T-helper 17 cell (primary cell): ENCODE measurements around the gene SLC15A5. TPM values are rescaled to one million over a fixed set of nuclear protein-coding genes. Genes with fewer than 3 reads are reported as not detected.

Source experiments
- ATAC-seq: fragments of 150-1000 bp; cut with Tn5 transposase; 2 replicates; pipeline ENCODE4 v1.10.0; 2021; ENCODE audit warnings: mild to moderate bottlenecking, moderate library complexity
- DNase-seq, 3 donors: peaks; one replicate each; pipeline versions ENCODE4 v3.0.0 to v3.0.0-alpha.2; 2020 to 2021
- H3K9me3 ChIP-seq: one replicate; pipeline ENCODE4 v1.7.0; 2013; ENCODE audit warnings: low read length, mild to moderate bottlenecking; ENCODE audit not compliant: control insufficient read depth, poor library complexity, severe bottlenecking
- H3K27ac Mint-ChIP-seq: one replicate; pipeline ENCODE4 v1.8.0; 2022; ENCODE audit warnings: mild to moderate bottlenecking, moderate library complexity, mixed read lengths
- H3K27me3 Mint-ChIP-seq: one replicate; pipeline ENCODE4 v1.8.0; 2022; ENCODE audit warnings: mixed read lengths
- H3K36me3 Mint-ChIP-seq: one replicate; pipeline ENCODE4 v1.8.0; 2022; ENCODE audit warnings: low read depth, mixed read lengths
- H3K4me1 Mint-ChIP-seq: one replicate; pipeline ENCODE4 v1.8.0; 2022; ENCODE audit warnings: mild to moderate bottlenecking, mixed read lengths
- H3K4me3 Mint-ChIP-seq: one replicate; pipeline ENCODE4 v1.8.0; 2022; ENCODE audit warnings: mild to moderate bottlenecking, moderate library complexity, mixed read lengths
- total RNA-seq, 4 donors: library from RNA in 2 of 4; stranded (reverse) in 2 of 4; gene quantifications; one replicate each; pipeline ENCODE4 v1.2.3 and lab custom pipeline; 2022 to 2026

SLC15A5 gene
- total RNA-seq (not detected), total RNA-seq (lab: John Stamatoyannopoulos, UW) (0 reads per million in 2 donors)

- Mint-ChIP-seq H3K36me3 (no peaks in the 10 kb centered on the region), H3K27me3 (no peaks in the 10 kb centered on the region), H3K4me1 (no peaks in the 10 kb centered on the region), H3K27ac (no peak within 1 kb of the TSS), H3K4me3 (no peak within 1 kb of the TSS)
- ATAC-seq, result no peak
- no peaks in the 10 kb centered on the region for H3K9me3 ChIP-seq
- DNase-seq, result no peak
These were observed at the start of gene SLC15A5 for GRCh38 chr12:16277585-16277984. Gene SLC15A5 (minus strand): TSS chr12:16277685. CDS start chr12:16277685, 0 bp downstream.

GRCh38 chr12:16325426-16325825, 47.9 kb upstream of the SLC15A5 start:
- no peak overlapping the region for H3K27ac Mint-ChIP-seq
- no peaks in the 10 kb centered on the region for H3K27me3 Mint-ChIP-seq
- H3K36me3 Mint-ChIP-seq, result no peaks in the 10 kb centered on the region
- peaks cover 4% of the 10 kb centered on the region for H3K9me3 ChIP-seq
- H3K4me3 Mint-ChIP-seq, result no peak overlapping the region
- ATAC-seq (no peak), DNase-seq (no peak)
- no peaks in the 10 kb centered on the region for H3K4me1 Mint-ChIP-seq

GRCh38 chr12:16324772-16325171, 47.3 kb upstream of the SLC15A5 start:
- Mint-ChIP-seq H3K27ac (no peak overlapping the region), H3K27me3 (no peaks in the 10 kb centered on the region), H3K4me1 (no peaks in the 10 kb centered on the region), H3K36me3 (no peaks in the 10 kb centered on the region), H3K4me3 (no peak overlapping the region)
- no peak for ATAC-seq
- no peak for DNase-seq
- H3K9me3 ChIP-seq, result peaks cover 4% of the 10 kb centered on the region

GRCh38 chr12:16324272-16324671, 46.8 kb upstream of the SLC15A5 start:
- H3K4me1 Mint-ChIP-seq, result no peaks in the 10 kb centered on the region
- no peak for DNase-seq
- no peaks in the 10 kb centered on the region for H3K36me3 Mint-ChIP-seq
- H3K9me3 ChIP-seq, result peaks cover 4% of the 10 kb centered on the region
- H3K27me3 Mint-ChIP-seq, result no peaks in the 10 kb centered on the region
- H3K4me3 Mint-ChIP-seq, result no peak overlapping the region
- no peak overlapping the region for H3K27ac Mint-ChIP-seq
- ATAC-seq, result no peak

GRCh38 chr12:16323638-16324037, 46.2 kb upstream of the SLC15A5 start:
- no peak overlapping the region for H3K4me3 Mint-ChIP-seq
- H3K27ac Mint-ChIP-seq, result no peak overlapping the region
- DNase-seq (no peak), ATAC-seq (no peak)
- H3K36me3 Mint-ChIP-seq, result no peaks in the 10 kb centered on the region
- no peaks in the 10 kb centered on the region for H3K4me1 Mint-ChIP-seq
- no peaks in the 10 kb centered on the region for H3K27me3 Mint-ChIP-seq
- H3K9me3 ChIP-seq, result peaks cover 4% of the 10 kb centered on the region

GRCh38 chr12:16323010-16323409, 45.5 kb upstream of the SLC15A5 start:
- ATAC-seq, result no peak
- no peak overlapping the region for H3K27ac Mint-ChIP-seq
- no peaks in the 10 kb centered on the region for H3K27me3 Mint-ChIP-seq
- H3K4me1 Mint-ChIP-seq, result no peaks in the 10 kb centered on the region
- no peaks in the 10 kb centered on the region for H3K36me3 Mint-ChIP-seq
- H3K4me3 Mint-ChIP-seq, result no peak overlapping the region
- no peak for DNase-seq
- peaks cover 4% of the 10 kb centered on the region for H3K9me3 ChIP-seq

- H3K4me3 Mint-ChIP-seq, result no peak overlapping the region
- ATAC-seq, result no peak
These were observed 33.4 kb upstream of the SLC15A5 start for GRCh38 chr12:16310934-16311333.

GRCh38 chr12:16307856-16308475, 30.5 kb upstream of the SLC15A5 start:
- no peak for DNase-seq
- H3K27me3 Mint-ChIP-seq, result no peaks in the 10 kb centered on the region
- H3K27ac Mint-ChIP-seq, result no peak overlapping the region
- no peaks in the 10 kb centered on the region for H3K9me3 ChIP-seq
- no peak overlapping the region for H3K4me3 Mint-ChIP-seq
- no peak for ATAC-seq
- H3K4me1 Mint-ChIP-seq, result no peaks in the 10 kb centered on the region
- no peaks in the 10 kb centered on the region for H3K36me3 Mint-ChIP-seq

More at GRCh38 chr12:16310934-16311333, 33.4 kb upstream of the SLC15A5 start:
- DNase-seq, result no peak
- no peaks in the 10 kb centered on the region for H3K9me3 ChIP-seq
- Mint-ChIP-seq H3K4me1 (no peaks in the 10 kb centered on the region), H3K27me3 (no peaks in the 10 kb centered on the region), H3K27ac (no peak overlapping the region), H3K36me3 (no peaks in the 10 kb centered on the region)

- no peaks in the 10 kb centered on the region for H3K27me3 Mint-ChIP-seq
- H3K36me3 Mint-ChIP-seq, result no peaks in the 10 kb centered on the region
These were observed 26.5 kb upstream of the SLC15A5 start for GRCh38 chr12:16303939-16304338.

GRCh38 chr12:16300736-16301135, 23.3 kb upstream of the SLC15A5 start:
- H3K4me1 Mint-ChIP-seq, result no peaks in the 10 kb centered on the region
- DNase-seq, result no peak
- no peaks in the 10 kb centered on the region for H3K9me3 ChIP-seq
- no peaks in the 10 kb centered on the region for H3K36me3 Mint-ChIP-seq
- H3K27ac Mint-ChIP-seq, result no peak overlapping the region
- no peaks in the 10 kb centered on the region for H3K27me3 Mint-ChIP-seq
- H3K4me3 Mint-ChIP-seq, result no peak overlapping the region
- ATAC-seq, result no peak

More at GRCh38 chr12:16303939-16304338, 26.5 kb upstream of the SLC15A5 start:
- H3K9me3 ChIP-seq, result no peaks in the 10 kb centered on the region
- H3K27ac Mint-ChIP-seq, result no peak overlapping the region
- DNase-seq (no peak), ATAC-seq (no peak)
- H3K4me1 Mint-ChIP-seq, result no peaks in the 10 kb centered on the region
- H3K4me3 Mint-ChIP-seq, result no peak overlapping the region

GRCh38 chr12:16300122-16300521, 22.6 kb upstream of the SLC15A5 start:
- H3K9me3 ChIP-seq, result no peaks in the 10 kb centered on the region
- no peaks in the 10 kb centered on the region for H3K36me3 Mint-ChIP-seq
- H3K4me3 Mint-ChIP-seq, result no peak overlapping the region
- no peak overlapping the region for H3K27ac Mint-ChIP-seq
- DNase-seq (no peak), ATAC-seq (no peak)
- H3K27me3 Mint-ChIP-seq, result no peaks in the 10 kb centered on the region
- H3K4me1 Mint-ChIP-seq, result no peaks in the 10 kb centered on the region

- H3K4me1 Mint-ChIP-seq, result no peaks in the 10 kb centered on the region
- H3K36me3 Mint-ChIP-seq, result no peaks in the 10 kb centered on the region
- DNase-seq, result no peak
- ATAC-seq, result no peak
- H3K9me3 ChIP-seq, result no peaks in the 10 kb centered on the region
- no peaks in the 10 kb centered on the region for H3K27me3 Mint-ChIP-seq
- H3K4me3 Mint-ChIP-seq, result no peak overlapping the region
- H3K27ac Mint-ChIP-seq, result no peak overlapping the region
These were observed 21.9 kb upstream of the SLC15A5 start for GRCh38 chr12:16299403-16299802.

GRCh38 chr12:16297521-16297920, 20.0 kb upstream of the SLC15A5 start:
- no peak overlapping the region for H3K4me3 Mint-ChIP-seq

GRCh38 chr12:16294376-16294956, 17.0 kb upstream of the SLC15A5 start:
- ATAC-seq (no peak), DNase-seq (no peak)
- H3K9me3 ChIP-seq, result no peaks in the 10 kb centered on the region
- no peaks in the 10 kb centered on the region for H3K4me1 Mint-ChIP-seq
- H3K36me3 Mint-ChIP-seq, result no peaks in the 10 kb centered on the region
- H3K27me3 Mint-ChIP-seq, result no peaks in the 10 kb centered on the region
- H3K4me3 Mint-ChIP-seq, result no peak overlapping the region
- no peak overlapping the region for H3K27ac Mint-ChIP-seq

More at GRCh38 chr12:16297521-16297920, 20.0 kb upstream of the SLC15A5 start:
- ATAC-seq, result no peak
- Mint-ChIP-seq H3K4me1 (no peaks in the 10 kb centered on the region), H3K27me3 (no peaks in the 10 kb centered on the region), H3K27ac (no peak overlapping the region), H3K36me3 (no peaks in the 10 kb centered on the region)
- H3K9me3 ChIP-seq, result no peaks in the 10 kb centered on the region
- no peak for DNase-seq
